Measurements from ENCODE around the gene CHAT. TPM values are rescaled to one million over a fixed set of nuclear protein-coding genes. Genes with fewer than 3 reads are reported as not detected.

The CHAT gene
- polyA plus RNA-seq, 1 donor from 2014 or later: not detected

- H3K36me3 ChIP-seq (ENCODE audit: insufficient read depth, low read length): no peaks in the 10 kb centered on the region
- H3K9me2 ChIP-seq (ENCODE audit: insufficient read depth, low read length): no peaks in the 10 kb centered on the region
- no peak overlapping the region for H3K4me3 ChIP-seq (ENCODE audit: low read length)
- H3K4me2 ChIP-seq (ENCODE audit: low read length): no peak overlapping the region
- H3K9me3 ChIP-seq (ENCODE audit: low read length): no peaks in the 10 kb centered on the region
- no peaks in the 10 kb centered on the region for H4K20me1 ChIP-seq (ENCODE audit: insufficient read depth)
- TF ChIP-seq POLR2AphosphoS5 (IDR thresholded peaks at IDR 0.05) (no peak), EZH2 (IDR thresholded peaks at IDR 0.05; ENCODE audit: borderline replicate concordance, insufficient read depth, low read length, poor library complexity, severe bottlenecking) (no peak), SMC3 (conservative IDR thresholded peaks at IDR 0.05; ENCODE audit: poor library complexity) (no peak), MXI1 (conservative IDR thresholded peaks at IDR 0.05; ENCODE audit: poor library complexity, severe bottlenecking) (no peak), REST (IDR thresholded peaks at IDR 0.05; ENCODE audit: borderline replicate concordance) (no peak), RAD21 (conservative IDR thresholded peaks at IDR 0.05) (no peak), TAF1 (IDR thresholded peaks at IDR 0.05; ENCODE audit: low read depth) (no peak), EP300 (conservative IDR thresholded peaks at IDR 0.05; ENCODE audit: poor library complexity, severe bottlenecking) (no peak), CTCF (IDR thresholded peaks at IDR 0.05; ENCODE audit: poor library complexity, severe bottlenecking) (no peak)
- no peaks in the 10 kb centered on the region for H3K79me2 ChIP-seq (replicated peaks; ENCODE audit: insufficient read depth, low read length)
- no peaks in the 10 kb centered on the region for H3K27me3 ChIP-seq (ENCODE audit: insufficient read depth, low read depth, low read length)
- H2AFZ ChIP-seq (ENCODE audit: low read depth, low read length): no peak overlapping the region
- no peak overlapping the region for H3K9ac ChIP-seq (ENCODE audit: low read length)
- no peak overlapping the region for H3K27ac ChIP-seq (ENCODE audit: low read length)
- H3F3A ChIP-seq (ENCODE audit: insufficient read depth, low read length, poor library complexity, severe bottlenecking): no peaks in the 10 kb centered on the region
Observed at GRCh38 chr10:49666054-49666615, 52.3 kb downstream of the CHAT start.

- Histone ChIP-seq H2AFZ (ENCODE audit: low read depth, low read length) (no peak overlapping the region), H3F3A (ENCODE audit: insufficient read depth, low read length, poor library complexity, severe bottlenecking) (no peaks in the 10 kb centered on the region)
Observed at GRCh38 chr10:49666685-49667084, 52.8 kb downstream of the CHAT start.

More at GRCh38 chr10:49666685-49667084, 52.8 kb downstream of the CHAT start:
- no peaks in the 10 kb centered on the region for H4K20me1 ChIP-seq (ENCODE audit: insufficient read depth)
- H3K36me3 ChIP-seq (ENCODE audit: insufficient read depth, low read length): no peaks in the 10 kb centered on the region
- no peaks in the 10 kb centered on the region for H3K9me2 ChIP-seq (ENCODE audit: insufficient read depth, low read length)
- no peak overlapping the region for H3K4me2 ChIP-seq (ENCODE audit: low read length)
- H3K27ac ChIP-seq (ENCODE audit: low read length): no peak overlapping the region
- H3K4me3 ChIP-seq (ENCODE audit: low read length): no peak overlapping the region
- no peaks in the 10 kb centered on the region for H3K9me3 ChIP-seq (ENCODE audit: low read length)
- H3K27me3 ChIP-seq (ENCODE audit: insufficient read depth, low read depth, low read length): no peaks in the 10 kb centered on the region
- H3K79me2 ChIP-seq (replicated peaks; ENCODE audit: insufficient read depth, low read length): no peaks in the 10 kb centered on the region
- TF ChIP-seq TAF1 (IDR thresholded peaks at IDR 0.05; ENCODE audit: low read depth) (no peak), EP300 (conservative IDR thresholded peaks at IDR 0.05; ENCODE audit: poor library complexity, severe bottlenecking) (no peak), MXI1 (conservative IDR thresholded peaks at IDR 0.05; ENCODE audit: poor library complexity, severe bottlenecking) (no peak), EZH2 (IDR thresholded peaks at IDR 0.05; ENCODE audit: borderline replicate concordance, insufficient read depth, low read length, poor library complexity, severe bottlenecking) (no peak), CTCF (IDR thresholded peaks at IDR 0.05; ENCODE audit: poor library complexity, severe bottlenecking) (no peak), SMC3 (conservative IDR thresholded peaks at IDR 0.05; ENCODE audit: poor library complexity) (no peak), POLR2AphosphoS5 (IDR thresholded peaks at IDR 0.05) (no peak)
- no peak overlapping the region for H3K9ac ChIP-seq (ENCODE audit: low read length)

Data from neural cell (in vitro differentiated cells).